T1000 (cell line): Measurements from ENCODE around the gene MAB21L4.

Experiments
- DNase-seq: peaks from one replicate; lab custom pipeline; 2025; ENCODE audit warnings: mixed read lengths; lab: John Stamatoyannopoulos, UW

MAB21L4 gene

GRCh38 chr2:240894006-240894405 lies 1.9 kb downstream of the MAB21L4 start:
- DNase-seq = no peak

- no peak for DNase-seq
Observed at GRCh38 chr2:240893363-240893844, 2.6 kb downstream of the MAB21L4 start.

GRCh38 chr2:240892925-240893324 lies 3.0 kb downstream of the MAB21L4 start:
- DNase-seq = no peak

- DNase-seq = no peak
Observed at GRCh38 chr2:240892356-240892755, 3.6 kb downstream of the MAB21L4 start.

DNA sequence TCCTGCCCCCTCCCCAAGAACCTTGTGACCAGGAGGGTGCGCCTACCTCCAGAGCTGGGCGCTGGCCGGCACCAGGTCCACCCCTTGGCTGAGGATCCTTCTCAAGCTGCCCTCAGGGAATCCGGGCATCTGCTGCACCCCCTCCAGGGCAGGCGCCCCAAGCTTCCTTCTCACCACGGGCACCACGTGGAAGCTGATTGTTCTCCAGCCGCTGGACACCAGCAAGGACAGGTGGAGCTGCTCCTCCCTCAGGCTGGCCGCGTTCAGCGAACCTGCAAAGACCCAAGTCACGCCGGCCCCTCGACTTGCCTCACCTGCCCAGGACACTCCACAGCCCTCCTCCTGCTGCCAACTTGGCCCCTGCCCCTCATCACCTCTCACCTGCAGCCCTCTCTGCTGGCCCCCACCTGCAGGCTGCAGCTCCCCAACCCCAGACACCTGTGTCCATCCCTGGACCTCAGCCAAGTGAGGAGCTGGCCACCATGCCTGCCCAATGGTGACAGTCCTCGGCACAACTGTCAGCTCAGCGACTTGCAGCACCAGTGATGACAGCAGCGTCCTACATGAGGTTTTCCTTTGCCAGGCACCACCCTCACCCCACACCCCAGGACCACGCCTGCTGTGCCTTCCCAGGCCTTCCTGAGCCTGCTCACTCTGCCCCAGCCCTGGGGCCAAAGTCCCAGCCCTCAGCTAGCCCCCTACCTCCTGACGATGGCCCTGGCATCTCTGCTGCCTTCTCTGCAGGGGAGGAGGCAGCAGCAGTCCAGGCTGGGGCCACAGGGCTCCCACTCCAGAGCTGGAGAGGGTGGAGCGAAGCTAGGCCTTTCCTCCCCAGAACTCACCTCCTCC lies 4.2 kb downstream of the MAB21L4 start:
- no peak for DNase-seq

GRCh38 chr2:240890691-240891090 lies 5.3 kb downstream of the MAB21L4 start:
- no peak for DNase-seq

GRCh38 chr2:240889601-240890560 lies 6.1 kb downstream of the MAB21L4 start:
- DNase-seq = no peak

DNA sequence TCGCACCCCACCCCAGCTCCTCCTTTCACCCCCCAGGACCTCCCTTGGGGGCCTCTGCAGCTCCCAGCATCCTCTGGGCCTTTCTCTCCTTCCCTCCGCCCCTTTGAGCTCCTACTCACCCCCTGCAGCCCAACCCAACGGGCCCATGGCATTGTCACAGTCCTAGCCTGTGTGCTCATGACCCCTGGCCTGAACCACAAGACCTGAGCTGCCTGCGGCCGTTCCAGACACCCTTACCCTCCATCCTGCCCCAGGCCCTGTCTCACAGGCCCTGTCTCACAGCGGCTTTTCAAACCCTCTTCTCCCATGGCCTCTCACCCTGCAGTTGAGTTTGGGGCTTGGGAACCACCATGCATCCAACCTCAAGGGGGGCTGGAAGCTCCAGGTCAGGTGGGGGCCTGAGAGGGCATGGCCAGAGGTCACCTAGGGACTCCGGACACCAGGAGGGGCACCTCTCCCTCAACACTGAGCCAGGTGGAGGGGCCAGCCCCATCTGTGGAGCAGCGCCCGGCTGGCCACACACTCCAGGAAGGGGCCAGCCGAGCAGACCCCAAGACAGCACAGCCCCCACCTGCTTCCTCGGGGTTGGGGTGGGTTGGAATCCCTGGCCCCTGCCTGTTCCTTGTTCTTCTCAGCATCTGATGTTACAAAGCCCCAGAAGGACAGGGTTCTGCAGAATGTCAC lies 6.9 kb downstream of the MAB21L4 start:
- no peak for DNase-seq

DNA sequence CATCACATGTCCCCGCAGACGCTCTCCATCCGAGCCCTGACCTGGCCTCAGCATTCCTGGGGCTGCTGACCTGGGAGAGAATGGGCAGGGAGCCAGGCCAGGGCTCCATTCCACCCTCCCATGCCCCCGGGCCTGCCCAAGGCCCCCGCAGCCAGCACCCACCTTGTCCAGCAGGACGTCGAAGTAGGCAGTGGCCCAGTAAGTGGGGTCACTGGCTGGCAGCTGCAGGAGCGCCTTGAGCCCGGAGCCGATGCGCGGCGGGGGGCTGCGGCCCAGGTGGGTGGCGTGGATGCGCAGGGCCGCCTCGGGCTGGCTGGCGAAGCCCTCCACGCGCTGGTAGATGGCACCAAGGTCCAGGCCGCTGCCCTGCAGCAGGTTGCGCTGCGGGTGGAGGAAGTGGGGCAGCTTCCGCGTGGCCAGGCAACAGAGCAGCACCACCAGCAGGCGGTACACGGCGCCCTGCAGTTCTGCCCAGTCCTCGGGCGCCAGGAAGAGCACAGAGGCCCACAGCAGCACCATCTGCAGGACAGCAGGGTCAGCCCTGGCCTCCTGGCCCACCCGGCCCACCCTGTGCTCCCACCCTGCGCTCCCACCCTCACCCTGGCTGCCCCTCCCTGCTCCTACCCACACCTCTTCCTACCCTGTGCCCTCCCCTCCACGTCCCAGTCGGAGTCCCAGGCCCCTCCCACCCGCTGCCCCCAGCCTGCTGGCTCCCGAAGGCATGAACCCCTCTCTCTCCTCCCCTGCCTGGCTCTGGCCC lies 7.6 kb downstream of the MAB21L4 start:
- no peak for DNase-seq

- no peak for DNase-seq
Observed at GRCh38 chr2:240887631-240888030, 8.3 kb downstream of the MAB21L4 start.

DNA sequence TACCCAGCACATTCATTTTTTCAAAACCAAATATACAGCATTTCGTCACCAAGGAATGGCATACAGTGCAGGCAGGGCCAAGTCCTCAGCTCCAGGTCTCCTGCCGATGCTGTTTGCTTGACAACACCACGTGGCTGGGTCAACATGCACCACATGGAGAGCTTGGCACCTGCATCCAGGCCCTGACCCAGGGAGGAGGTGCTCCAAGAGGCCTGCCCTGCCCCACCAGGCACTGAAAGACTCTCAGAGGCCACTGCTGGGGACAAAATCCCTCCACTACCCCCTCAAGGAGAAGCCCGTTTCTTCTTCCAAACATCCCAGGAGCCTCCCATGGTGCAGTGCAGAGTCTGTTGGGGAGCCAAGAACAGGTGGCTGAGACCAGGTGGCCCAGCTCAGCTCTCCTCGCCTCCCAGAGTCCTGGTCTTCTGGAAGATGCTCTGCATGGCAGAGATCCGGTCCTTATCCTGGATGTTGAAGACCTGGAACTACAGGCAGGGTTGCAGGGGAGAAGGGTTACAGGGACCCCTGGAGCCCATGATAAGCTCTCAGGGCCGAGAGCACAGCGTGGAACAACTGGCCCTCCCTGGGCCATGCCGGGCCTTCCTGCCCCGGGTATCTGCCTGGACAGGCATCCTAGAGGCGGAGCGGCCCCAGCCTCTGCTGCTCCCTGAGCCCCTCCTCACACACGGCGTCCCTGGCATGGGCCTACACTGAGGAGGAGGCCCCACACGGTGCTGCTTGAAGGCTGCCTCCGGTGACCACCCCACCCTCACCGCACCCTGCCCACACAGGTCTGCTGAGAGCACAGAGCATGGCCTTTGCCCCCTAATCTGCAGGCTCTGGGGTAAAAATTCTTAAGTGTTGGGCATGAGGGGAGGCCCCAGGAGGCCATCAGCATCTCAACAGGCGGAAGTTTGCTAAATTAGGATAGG lies 9.0 kb downstream of the MAB21L4 start:
- DNase-seq = no peak

DNA sequence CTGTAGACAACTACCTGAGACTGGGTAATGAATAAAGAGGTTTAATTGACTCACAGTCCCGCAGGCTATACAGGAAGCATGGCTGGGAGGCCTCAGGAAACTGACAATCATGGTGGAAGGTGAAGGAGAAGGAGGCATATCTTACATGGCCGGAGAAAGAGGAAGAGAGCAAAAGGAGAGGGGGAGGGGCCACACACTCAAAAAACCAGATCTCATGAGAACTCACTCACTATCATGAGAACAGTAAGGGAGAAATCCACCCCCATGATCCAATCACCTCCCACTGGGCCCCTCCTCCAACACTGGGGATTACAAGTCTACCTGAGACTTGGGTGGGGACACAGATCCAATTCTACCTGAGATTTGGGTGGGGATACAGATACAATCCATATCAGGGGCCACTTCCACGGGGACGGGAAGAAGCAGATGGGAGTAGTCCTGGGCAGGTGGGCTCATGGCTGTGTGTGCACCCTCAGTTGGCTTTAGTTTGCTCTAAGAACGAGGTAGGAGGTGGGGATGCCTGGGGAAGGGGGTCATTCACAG lies 9.9 kb downstream of the MAB21L4 start:
- DNase-seq = no peak

- no peak for DNase-seq
Observed at GRCh38 chr2:240885566-240885965, 10.4 kb downstream of the MAB21L4 start.

DNA sequence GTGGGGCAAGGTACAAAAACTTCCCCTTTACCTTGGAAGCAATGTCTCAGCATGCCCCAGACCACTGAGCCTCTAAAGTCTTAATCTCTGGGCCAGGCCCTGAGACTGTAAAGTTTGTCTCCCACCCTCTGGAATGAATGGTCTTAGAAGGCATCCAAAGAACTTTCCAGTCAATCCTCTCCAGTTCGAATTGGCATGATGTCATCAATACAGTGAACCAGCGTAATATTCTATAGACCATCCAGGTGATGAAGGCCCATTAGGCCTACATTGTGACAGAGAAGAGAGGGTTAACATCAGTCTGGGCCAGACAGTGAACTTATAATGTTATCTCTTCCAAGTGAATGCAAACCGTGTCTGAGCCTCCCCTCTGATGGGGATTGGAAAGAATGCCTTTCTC lies 11.2 kb downstream of the MAB21L4 start:
- DNase-seq = no peak

DNA sequence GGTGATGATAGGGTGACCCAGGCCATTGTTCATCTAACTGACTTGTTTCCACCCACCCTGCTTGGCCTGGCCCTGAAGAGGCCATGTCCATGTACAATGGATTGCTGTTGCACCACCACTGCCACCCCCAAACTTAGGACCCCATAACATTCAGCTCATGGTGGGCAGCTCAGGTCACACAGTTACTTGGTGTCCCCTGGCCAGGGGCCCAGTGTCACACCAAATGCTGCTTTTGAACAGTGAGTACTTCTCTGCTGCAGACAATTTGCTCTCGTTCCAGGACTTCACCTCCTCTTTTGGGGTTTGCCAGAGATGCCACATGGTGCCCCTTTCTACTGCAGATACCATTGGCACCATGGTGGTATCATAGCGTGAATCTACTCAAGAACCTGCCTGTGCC lies 11.7 kb downstream of the MAB21L4 start:
- DNase-seq = no peak

GRCh38 chr2:240881913-240882312 lies 14.0 kb downstream of the MAB21L4 start:
- DNase-seq = no peak

GRCh38 chr2:240879105-240879504 lies 16.9 kb downstream of the MAB21L4 start:
- no peak for DNase-seq

DNA sequence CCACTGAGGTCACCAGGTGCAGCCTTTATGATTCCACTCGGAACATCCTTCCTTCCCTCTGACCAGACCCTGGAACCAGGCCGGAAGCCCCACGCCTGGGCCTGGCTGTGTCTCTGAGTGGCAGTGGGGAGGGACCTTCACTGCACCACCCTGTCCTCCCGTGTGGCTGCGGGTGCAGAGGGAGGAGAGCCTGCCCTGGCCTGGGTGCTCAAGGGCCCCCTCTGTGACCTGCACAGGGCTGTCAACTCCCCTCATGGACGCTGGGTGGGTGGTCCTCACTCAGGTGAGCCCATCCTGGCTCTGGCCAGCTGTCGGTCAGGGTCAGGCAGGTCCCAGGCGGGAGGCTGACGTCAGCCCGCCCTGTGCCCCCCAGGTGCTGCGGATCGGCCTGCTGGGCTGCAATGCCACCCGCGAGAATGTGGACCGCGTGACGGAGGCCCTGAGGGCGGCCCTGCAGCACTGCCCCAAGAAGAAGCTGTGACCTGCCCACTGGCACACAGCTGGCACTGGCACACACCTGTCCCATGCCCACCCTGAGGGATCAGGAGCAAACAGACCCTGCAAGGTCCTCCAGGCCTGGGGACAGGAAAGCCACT lies 17.5 kb downstream of the MAB21L4 start:
- DNase-seq = no peak
